SK-N-SH (cell line): ENCODE measurements around the gene MRAP. TPM values are rescaled to one million over a fixed set of nuclear protein-coding genes. Genes with fewer than 3 reads are reported as not detected.

Experiments
- CTCF ChIA-PET: fragments of 300-600, 350-600 bp; formaldehyde crosslinking; extraction: SDS; loops from one replicate; lab custom pipeline; 2021; lab: Yijun Ruan, JAX
- POLR2A ChIA-PET: fragments of 350-600 bp; sonication (Branson Sonifier 250); formaldehyde crosslinking; extraction: SDS; loops from one replicate; lab custom pipeline; 2020; ENCODE audit warnings: antibody characterized with exemption, inconsistent platforms; lab: Yijun Ruan, JAX
- DNase-seq: peaks from one replicate; pipeline ENCODE4 v3.0.0; 2012
- H2AFZ ChIP-seq: fragments of 200-600 bp; sonication (generic); 2 replicates; pipeline ENCODE4 v1.8.1; 2016; ENCODE audit warnings: antibody characterized with exemption, mild to moderate bottlenecking, low read depth
- H3F3A ChIP-seq: fragments of 200-600 bp; sonication (generic); replicated peaks from 2 replicates; pipeline ENCODE3; 2016; ENCODE audit warnings: antibody characterized with exemption, mild to moderate bottlenecking; ENCODE audit not compliant: insufficient read depth
- H3K27ac ChIP-seq, 2 experiments: fragments of 200-500 bp in 1 of 2; fragments of 200-600 bp in 1 of 2; sonication (Bioruptor generic) in 1 of 2; sonication (generic), shearing (Covaris generic) in 1 of 2; 2 replicates each; pipeline versions ENCODE4 v1.5.1 to v1.6.1; 2014 to 2016; ENCODE audit warnings: low read depth in 2 of 2, inconsistent platforms in 1 of 2, low read length in 1 of 2, mild to moderate bottlenecking in 1 of 2, mixed read lengths in 1 of 2
- H3K27me3 ChIP-seq: fragments of 200-600 bp; sonication (generic), shearing (Covaris generic); 2 replicates; pipeline ENCODE4 v1.6.1; 2016; ENCODE audit warnings: mixed run types; ENCODE audit not compliant: insufficient read depth
- H3K36me3 ChIP-seq, 2 experiments: fragments of 200-500 bp in 1 of 2; fragments of 200-600 bp in 1 of 2; sonication (Bioruptor generic) in 1 of 2; sonication (generic) in 1 of 2; replicated peaks in 1 of 2; 2 replicates each; pipeline versions ENCODE3 to v1.5.1; 2014 to 2016; ENCODE audit warnings: low read length in 1 of 2, mild to moderate bottlenecking in 1 of 2; ENCODE audit not compliant: insufficient read depth in 2 of 2, control insufficient read depth in 1 of 2
- H3K4me1 ChIP-seq, 2 experiments: fragments of 200-500 bp in 1 of 2; fragments of 200-600 bp in 1 of 2; sonication (Bioruptor generic) in 1 of 2; sonication (generic), shearing (Covaris generic) in 1 of 2; 2 replicates each; pipeline versions ENCODE4 v1.5.1 to v1.6.1; 2014 to 2016; ENCODE audit warnings: low read depth in 1 of 2, low read length in 1 of 2, mixed run types in 1 of 2; ENCODE audit not compliant: insufficient read depth in 2 of 2, control insufficient read depth in 1 of 2
- H3K4me2 ChIP-seq: fragments of 200-600 bp; sonication (generic), shearing (Covaris generic); 2 replicates; pipeline ENCODE4 v1.6.1; 2017; ENCODE audit warnings: mixed run types
- H3K4me3 ChIP-seq, 2 experiments: fragments of 200-500 bp in 1 of 2; fragments of 200-600 bp in 1 of 2; sonication (Bioruptor generic) in 1 of 2; sonication (generic), shearing (Covaris generic) in 1 of 2; 2 replicates each; pipeline versions ENCODE4 v1.5.1 to v1.8.1; 2014 to 2016; ENCODE audit warnings: low read depth in 2 of 2, inconsistent platforms in 1 of 2, low read length in 1 of 2, mild to moderate bottlenecking in 1 of 2, mixed read lengths in 1 of 2, moderate library complexity in 1 of 2
- H3K79me2 ChIP-seq: fragments of 200-600 bp; sonication (generic); 2 replicates; pipeline ENCODE4 v1.8.1; 2017; ENCODE audit warnings: mild to moderate bottlenecking; ENCODE audit not compliant: insufficient read depth
- H3K9ac ChIP-seq: fragments of 200-600 bp; sonication (generic); 2 replicates; pipeline ENCODE4 v1.6.1; 2017; ENCODE audit warnings: mixed run types
- H3K9me2 ChIP-seq: fragments of 200-600 bp; sonication (generic); 2 replicates; pipeline ENCODE4 v1.6.1; 2017; ENCODE audit warnings: mixed run types
- H3K9me3 ChIP-seq: fragments of 200-600 bp; sonication (generic); 2 replicates; pipeline ENCODE4 v1.6.1; 2017; ENCODE audit warnings: mixed run types, mild to moderate bottlenecking, moderate library complexity
- H4K20me1 ChIP-seq: fragments of 200-600 bp; sonication (generic); 2 replicates; pipeline ENCODE4 v1.6.1; 2017; ENCODE audit warnings: mild to moderate bottlenecking, mixed run types; ENCODE audit not compliant: insufficient read depth
- FOSL2 ChIP-seq: IDR thresholded peaks from 2 replicates; pipeline ENCODE4 v1.4.0; 2012; ENCODE audit warnings: low read depth, mild to moderate bottlenecking, moderate library complexity, borderline replicate concordance
- FOXM1 ChIP-seq: IDR thresholded peaks from 2 replicates; pipeline ENCODE4 v1.4.0; 2012; ENCODE audit warnings: low read depth, mild to moderate bottlenecking
- GABPA ChIP-seq: IDR thresholded peaks from 2 replicates; pipeline ENCODE4 v1.4.0; 2012; ENCODE audit warnings: low read depth, mild to moderate bottlenecking
- NFIC ChIP-seq: IDR thresholded peaks from 2 replicates; pipeline ENCODE4 v1.4.0; 2012; ENCODE audit warnings: borderline replicate concordance
- NRF1 ChIP-seq: IDR thresholded peaks from 2 replicates; pipeline ENCODE4 v1.6.1; 2012; ENCODE audit warnings: low read depth, mild to moderate bottlenecking, low read length
- POLR2AphosphoS5 ChIP-seq: IDR thresholded peaks from 2 replicates; pipeline ENCODE4 v1.6.1; 2012; ENCODE audit warnings: low read depth, low read length
- RFX5 ChIP-seq: IDR thresholded peaks from 2 replicates; pipeline ENCODE4 v1.6.1; 2012; ENCODE audit warnings: mild to moderate bottlenecking, improper control_type of control experiment, low read length
- RXRA ChIP-seq: IDR thresholded peaks from 2 replicates; pipeline ENCODE4 v1.4.0; 2012; ENCODE audit warnings: low read depth, mild to moderate bottlenecking, borderline replicate concordance
- SIN3A ChIP-seq: IDR thresholded peaks from 2 replicates; pipeline ENCODE4 v1.6.1; 2012; ENCODE audit warnings: low read depth, mild to moderate bottlenecking, low read length, moderate library complexity, borderline replicate concordance
- SMC3 ChIP-seq: IDR thresholded peaks from 2 replicates; pipeline ENCODE4 v1.6.1; 2012; ENCODE audit warnings: low read depth, low read length, improper control_type of control experiment
- YY1 ChIP-seq: IDR thresholded peaks from 2 replicates; pipeline ENCODE4 v1.4.0; 2012; ENCODE audit warnings: low read depth, mild to moderate bottlenecking
- whole genome bisulfite sequencing: methylation state at CpG from one replicate; pipeline ENCODE4 v1.1.6; 2017; ENCODE audit warnings: low lambda C conversion rate; 5-methylcytosine and 5-hydroxymethylcytosine counted together
- polyA plus RNA-seq, 3 experiments: library from polyadenylated mRNA; depleted of rRNA; stranded (reverse); fragments of >200 nt; gene quantifications; 2 replicates each; pipeline ENCODE4 v1.2.3, GENCODE V29; 2012
- TF ChIP-seq, protein P1 (sequence below): fragments of 200-600 bp; sonication (generic); IDR thresholded peaks from 2 replicates; pipeline ENCODE4 v1.6.1; 2017; ENCODE audit warnings: antibody characterized with exemption, mild to moderate bottlenecking, moderate library complexity
- TF ChIP-seq, protein P2 (sequence below): IDR thresholded peaks from 2 replicates; pipeline ENCODE4 v1.4.0; 2012; ENCODE audit warnings: low read depth
- TF ChIP-seq, protein P3 (sequence below): IDR thresholded peaks from 2 replicates; pipeline ENCODE4; 2012
- TF ChIP-seq, protein P4 (sequence below): IDR thresholded peaks from 2 replicates; pipeline ENCODE4 v1.4.0; 2012; ENCODE audit warnings: low read depth, borderline replicate concordance
- TF ChIP-seq, protein P5 (sequence below): fragments of 150-350 bp; IDR thresholded peaks from 2 replicates; pipeline ENCODE4 v1.6.1; 2017; ENCODE audit warnings: antibody characterized with exemption, low read length, low read depth, borderline replicate concordance

The MRAP gene
- polyA plus RNA-seq, 1 of the 3 experiments (the other 2 are of a cell fraction) = not detected

DNA sequence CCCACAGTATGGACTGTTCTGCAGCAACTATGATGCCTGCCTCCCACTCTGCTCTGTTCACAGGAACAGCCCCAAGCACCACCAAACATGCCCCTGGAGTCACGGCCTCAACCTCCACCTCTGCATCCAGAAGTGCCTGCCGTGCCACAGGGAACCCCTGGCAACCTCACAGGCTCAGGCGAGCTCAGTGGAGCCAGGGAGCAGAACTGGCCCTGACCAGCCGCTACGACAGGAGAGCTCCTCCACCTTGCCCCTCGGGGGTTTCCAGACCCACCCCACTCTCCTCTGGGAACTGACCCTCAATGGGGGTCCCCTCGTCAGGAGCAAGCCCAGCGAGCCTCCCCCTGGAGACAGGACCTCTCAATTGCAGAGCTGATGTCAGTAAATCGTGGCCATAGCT is 13.0 kb downstream of the MRAP start:
- Histone ChIP-seq H3K27me3 (no peaks in the 10 kb centered on the region), H3K79me2 (peaks cover 9% of the 10 kb centered on the region; the same call in 1 of the 2 replicates), H3F3A (no peaks in the 10 kb centered on the region), H3K4me1 (no peaks in the 10 kb centered on the region), H3K4me3 (no peak overlapping the region), H3K9ac (no peak overlapping the region), H3K9me3 (no peaks in the 10 kb centered on the region), H3K36me3 (peaks cover 21 to 53% of the 10 kb centered on the region in 2 experiments), H3K4me2 (no peak overlapping the region), H3K27ac (no peak overlapping the region), H4K20me1 (0 out of 2 replicates have a peak, but pooled peaks cover 3% of the 10 kb centered on the region), H2AFZ (no peak overlapping the region), H3K9me2 (no peaks in the 10 kb centered on the region)
- TF ChIP-seq, protein P1, sequence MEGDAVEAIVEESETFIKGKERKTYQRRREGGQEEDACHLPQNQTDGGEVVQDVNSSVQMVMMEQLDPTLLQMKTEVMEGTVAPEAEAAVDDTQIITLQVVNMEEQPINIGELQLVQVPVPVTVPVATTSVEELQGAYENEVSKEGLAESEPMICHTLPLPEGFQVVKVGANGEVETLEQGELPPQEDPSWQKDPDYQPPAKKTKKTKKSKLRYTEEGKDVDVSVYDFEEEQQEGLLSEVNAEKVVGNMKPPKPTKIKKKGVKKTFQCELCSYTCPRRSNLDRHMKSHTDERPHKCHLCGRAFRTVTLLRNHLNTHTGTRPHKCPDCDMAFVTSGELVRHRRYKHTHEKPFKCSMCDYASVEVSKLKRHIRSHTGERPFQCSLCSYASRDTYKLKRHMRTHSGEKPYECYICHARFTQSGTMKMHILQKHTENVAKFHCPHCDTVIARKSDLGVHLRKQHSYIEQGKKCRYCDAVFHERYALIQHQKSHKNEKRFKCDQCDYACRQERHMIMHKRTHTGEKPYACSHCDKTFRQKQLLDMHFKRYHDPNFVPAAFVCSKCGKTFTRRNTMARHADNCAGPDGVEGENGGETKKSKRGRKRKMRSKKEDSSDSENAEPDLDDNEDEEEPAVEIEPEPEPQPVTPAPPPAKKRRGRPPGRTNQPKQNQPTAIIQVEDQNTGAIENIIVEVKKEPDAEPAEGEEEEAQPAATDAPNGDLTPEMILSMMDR = no peak
- TF ChIP-seq RXRA (no peak), POLR2AphosphoS5 (no peak), GABPA (no peak), FOSL2 (no peak), NFIC (no peak)
- WGBS = 100% methylated on average over 3 of the region's 9 CpGs
- ChIA-PET POLR2A (no interaction called here), CTCF (interaction anchor here (1.1 kb wide), 1 partner anchor 91 kb away, joined by 3 read pairs; no protein-coding TSS in a partner anchor)
- DNase-seq = no peak

DNA sequence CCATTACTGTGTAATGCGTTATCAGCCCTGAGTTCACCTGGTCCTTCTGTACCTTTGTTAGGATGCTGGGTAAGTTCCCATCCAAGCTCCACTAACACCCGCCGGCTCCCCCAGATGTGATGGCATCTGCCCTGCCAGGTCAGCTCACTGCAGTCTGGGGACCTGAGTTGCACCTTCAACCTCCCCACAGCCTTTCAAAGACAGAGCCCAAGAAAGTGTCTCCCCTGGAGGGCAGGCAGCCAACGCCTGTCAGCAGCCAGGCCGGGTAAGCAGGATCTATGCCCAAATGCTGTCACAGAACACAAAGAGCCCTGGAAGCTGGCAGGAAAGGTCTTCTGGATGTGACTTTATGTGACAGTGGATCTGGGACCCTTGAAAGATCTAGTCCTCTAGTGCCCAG is 13.7 kb downstream of the MRAP start:
- WGBS = 100% methylated on average over 5 of the region's 5 CpGs
- Histone ChIP-seq H3K4me3 (no peak overlapping the region), H3K9ac (no peak overlapping the region), H3K27me3 (no peaks in the 10 kb centered on the region), H2AFZ (no peak overlapping the region), H3K9me2 (no peaks in the 10 kb centered on the region), H3K27ac (no peak overlapping the region), H3K4me1 (no peaks in the 10 kb centered on the region), H3K4me2 (no peak overlapping the region), H3F3A (no peaks in the 10 kb centered on the region), H4K20me1 (0 out of 2 replicates have a peak, but pooled peaks cover 3% of the 10 kb centered on the region), H3K36me3 (peaks cover 21 to 57% of the 10 kb centered on the region in 2 experiments), H3K9me3 (no peaks in the 10 kb centered on the region), H3K79me2 (peaks cover 14% of the 10 kb centered on the region; the same call in 1 of the 2 replicates)
- TF ChIP-seq SMC3 (no peak), RFX5 (no peak), NRF1 (no peak), YY1 (no peak), POLR2AphosphoS5 (no peak), SIN3A (no peak), FOXM1 (no peak)
- TF ChIP-seq, protein P2, sequence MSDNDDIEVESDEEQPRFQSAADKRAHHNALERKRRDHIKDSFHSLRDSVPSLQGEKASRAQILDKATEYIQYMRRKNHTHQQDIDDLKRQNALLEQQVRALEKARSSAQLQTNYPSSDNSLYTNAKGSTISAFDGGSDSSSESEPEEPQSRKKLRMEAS = no peak
- TF ChIP-seq, protein P3, sequence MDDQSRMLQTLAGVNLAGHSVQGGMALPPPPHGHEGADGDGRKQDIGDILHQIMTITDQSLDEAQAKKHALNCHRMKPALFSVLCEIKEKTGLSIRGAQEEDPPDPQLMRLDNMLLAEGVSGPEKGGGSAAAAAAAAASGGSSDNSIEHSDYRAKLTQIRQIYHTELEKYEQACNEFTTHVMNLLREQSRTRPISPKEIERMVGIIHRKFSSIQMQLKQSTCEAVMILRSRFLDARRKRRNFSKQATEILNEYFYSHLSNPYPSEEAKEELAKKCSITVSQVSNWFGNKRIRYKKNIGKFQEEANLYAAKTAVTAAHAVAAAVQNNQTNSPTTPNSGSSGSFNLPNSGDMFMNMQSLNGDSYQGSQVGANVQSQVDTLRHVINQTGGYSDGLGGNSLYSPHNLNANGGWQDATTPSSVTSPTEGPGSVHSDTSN = no peak
- TF ChIP-seq, protein P4, sequence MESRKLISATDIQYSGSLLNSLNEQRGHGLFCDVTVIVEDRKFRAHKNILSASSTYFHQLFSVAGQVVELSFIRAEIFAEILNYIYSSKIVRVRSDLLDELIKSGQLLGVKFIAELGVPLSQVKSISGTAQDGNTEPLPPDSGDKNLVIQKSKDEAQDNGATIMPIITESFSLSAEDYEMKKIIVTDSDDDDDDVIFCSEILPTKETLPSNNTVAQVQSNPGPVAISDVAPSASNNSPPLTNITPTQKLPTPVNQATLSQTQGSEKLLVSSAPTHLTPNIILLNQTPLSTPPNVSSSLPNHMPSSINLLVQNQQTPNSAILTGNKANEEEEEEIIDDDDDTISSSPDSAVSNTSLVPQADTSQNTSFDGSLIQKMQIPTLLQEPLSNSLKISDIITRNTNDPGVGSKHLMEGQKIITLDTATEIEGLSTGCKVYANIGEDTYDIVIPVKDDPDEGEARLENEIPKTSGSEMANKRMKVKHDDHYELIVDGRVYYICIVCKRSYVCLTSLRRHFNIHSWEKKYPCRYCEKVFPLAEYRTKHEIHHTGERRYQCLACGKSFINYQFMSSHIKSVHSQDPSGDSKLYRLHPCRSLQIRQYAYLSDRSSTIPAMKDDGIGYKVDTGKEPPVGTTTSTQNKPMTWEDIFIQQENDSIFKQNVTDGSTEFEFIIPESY = no peak
- TF ChIP-seq, protein P5, sequence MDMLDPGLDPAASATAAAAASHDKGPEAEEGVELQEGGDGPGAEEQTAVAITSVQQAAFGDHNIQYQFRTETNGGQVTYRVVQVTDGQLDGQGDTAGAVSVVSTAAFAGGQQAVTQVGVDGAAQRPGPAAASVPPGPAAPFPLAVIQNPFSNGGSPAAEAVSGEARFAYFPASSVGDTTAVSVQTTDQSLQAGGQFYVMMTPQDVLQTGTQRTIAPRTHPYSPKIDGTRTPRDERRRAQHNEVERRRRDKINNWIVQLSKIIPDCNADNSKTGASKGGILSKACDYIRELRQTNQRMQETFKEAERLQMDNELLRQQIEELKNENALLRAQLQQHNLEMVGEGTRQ = no peak
- ChIA-PET POLR2A (no interaction called here), CTCF (no interaction called here)
- no peak for DNase-seq
